Astrocyte (in vitro differentiated cells and primary cell): ENCODE results near the gene GNB1L. TPM values are rescaled to one million over a fixed set of nuclear protein-coding genes. Genes with fewer than 3 reads are reported as not detected.

Experiments
- DNase-seq: peaks from one replicate; pipeline ENCODE4 v3.0.0-alpha.2; 2010; ENCODE audit warnings: low read depth
- FAIRE-seq: peaks from 2 replicates; lab custom pipeline; 2011; peaks lifted over from hg19 to GRCh38; lab: Jason Lieb, UNC
- H2AFZ ChIP-seq: 2 replicates; pipeline ENCODE4 v1.6.0; 2012; ENCODE audit warnings: low read depth, low read length, inconsistent platforms
- H3K27ac ChIP-seq: 2 replicates; pipeline ENCODE4 v1.5.1; 2011; ENCODE audit warnings: low read depth, low read length, inconsistent platforms
- H3K27me3 ChIP-seq: 2 replicates; pipeline ENCODE4 v1.6.0; 2011; ENCODE audit warnings: low read length, inconsistent platforms; ENCODE audit not compliant: insufficient read depth
- H3K36me3 ChIP-seq: 2 replicates; pipeline ENCODE4 v1.5.1; 2011; ENCODE audit warnings: low read length, inconsistent platforms; ENCODE audit not compliant: insufficient read depth
- H3K4me1 ChIP-seq: 2 replicates; pipeline ENCODE4 v1.5.1; 2011; ENCODE audit warnings: low read length, inconsistent platforms; ENCODE audit not compliant: insufficient read depth
- H3K4me2 ChIP-seq: 2 replicates; pipeline ENCODE4 v1.6.0; 2012; ENCODE audit warnings: low read length, inconsistent platforms
- H3K4me3 ChIP-seq: 2 replicates; pipeline ENCODE4 v1.5.1; 2011; ENCODE audit warnings: low read depth, mild to moderate bottlenecking, low read length, inconsistent platforms; ENCODE audit not compliant: insufficient read depth
- H3K79me2 ChIP-seq: 2 replicates; pipeline ENCODE4 v1.6.0; 2012; ENCODE audit warnings: mild to moderate bottlenecking, low read length, inconsistent platforms; ENCODE audit not compliant: insufficient read depth
- H3K9ac ChIP-seq: 2 replicates; pipeline ENCODE4 v1.6.0; 2012; ENCODE audit warnings: mild to moderate bottlenecking, low read length, inconsistent platforms
- H3K9me3 ChIP-seq: 2 replicates; pipeline ENCODE4 v1.5.1; 2012; ENCODE audit warnings: low read depth, mild to moderate bottlenecking, low read length, inconsistent platforms; ENCODE audit not compliant: insufficient read depth
- H4K20me1 ChIP-seq: 2 replicates; pipeline ENCODE4 v1.6.0; 2012; ENCODE audit warnings: low read length, inconsistent platforms; ENCODE audit not compliant: insufficient read depth
- H3K27ac Mint-ChIP-seq: one replicate; pipeline ENCODE4 v1.8.0; 2021; ENCODE audit warnings: mild to moderate bottlenecking, mixed read lengths; ENCODE audit not compliant: unreplicated experiment
- H3K27me3 Mint-ChIP-seq: one replicate; pipeline ENCODE4 v1.8.0; 2021; ENCODE audit warnings: low read depth, mixed read lengths; ENCODE audit not compliant: unreplicated experiment
- H3K36me3 Mint-ChIP-seq: one replicate; pipeline ENCODE4 v1.8.0; 2021; ENCODE audit warnings: low read depth, mixed read lengths; ENCODE audit not compliant: unreplicated experiment
- H3K4me1 Mint-ChIP-seq: one replicate; pipeline ENCODE4 v1.8.0; 2021; ENCODE audit warnings: low read depth, mixed read lengths; ENCODE audit not compliant: unreplicated experiment
- H3K4me3 Mint-ChIP-seq: one replicate; pipeline ENCODE4 v1.8.0; 2021; ENCODE audit warnings: mild to moderate bottlenecking, moderate library complexity, mixed read lengths; ENCODE audit not compliant: unreplicated experiment
- H3K9me3 Mint-ChIP-seq: one replicate; pipeline ENCODE4 v1.8.0; 2021; ENCODE audit warnings: mild to moderate bottlenecking, mixed read lengths; ENCODE audit not compliant: unreplicated experiment
- CTCF ChIP-seq: IDR thresholded peaks from 2 replicates; pipeline ENCODE4 v1.5.1; 2011; ENCODE audit warnings: low read depth, mild to moderate bottlenecking, inconsistent platforms, low read length, moderate library complexity; ENCODE audit not compliant: insufficient read depth
- EZH2 ChIP-seq: IDR thresholded peaks from 2 replicates; pipeline ENCODE4 v1.6.1; 2012; ENCODE audit warnings: mild to moderate bottlenecking, low read length, inconsistent platforms; ENCODE audit not compliant: insufficient read depth
- total RNA-seq: library from RNA; stranded (reverse); gene quantifications from 2 replicates; pipeline ENCODE4 v1.2.1, GENCODE V29; 2021

The GNB1L gene
- total RNA-seq, 1 donor from 2014 or later: 14.3 TPM

GRCh38 chr22:19831016-19831415, 23.7 kb downstream of the GNB1L start:
- Histone ChIP-seq H3K27me3 (no peaks in the 10 kb centered on the region), H3K79me2 (no peaks in the 10 kb centered on the region), H2AFZ (no peak overlapping the region), H3K4me3 (no peak overlapping the region), H3K36me3 (no peaks in the 10 kb centered on the region), H3K9ac (no peak overlapping the region), H3K9me3 (no peaks in the 10 kb centered on the region), H4K20me1 (no peaks in the 10 kb centered on the region), H3K4me1 (no peaks in the 10 kb centered on the region), H3K27ac (no peak overlapping the region), H3K4me2 (no peak overlapping the region)
- DNase-seq (no peak), FAIRE-seq (no peak)
- TF ChIP-seq EZH2 (no peak), CTCF (no peak)
- H3K27me3 Mint-ChIP-seq: no peaks in the 10 kb centered on the region
- no peak overlapping the region for H3K4me3 Mint-ChIP-seq
- H3K36me3 Mint-ChIP-seq: peaks cover 3% of the 10 kb centered on the region
- peaks cover 1% of the 10 kb centered on the region for H3K4me1 Mint-ChIP-seq
- H3K27ac Mint-ChIP-seq: no peak overlapping the region
- H3K9me3 Mint-ChIP-seq: no peaks in the 10 kb centered on the region

- Mint-ChIP-seq H3K4me1 (no peaks in the 10 kb centered on the region), H3K27ac (no peak overlapping the region), H3K4me3 (no peak overlapping the region), H3K9me3 (no peaks in the 10 kb centered on the region), H3K36me3 (peaks cover 4% of the 10 kb centered on the region), H3K27me3 (no peaks in the 10 kb centered on the region)
- H3K4me3 ChIP-seq: no peak overlapping the region
- H3K79me2 ChIP-seq: no peaks in the 10 kb centered on the region
- DNase-seq (no peak), FAIRE-seq (no peak)
- TF ChIP-seq EZH2: no peak
- TF ChIP-seq CTCF: no peak
- H4K20me1 ChIP-seq: peaks cover 7% of the 10 kb centered on the region
- no peaks in the 10 kb centered on the region for H3K27me3 ChIP-seq
- H2AFZ ChIP-seq: no peak overlapping the region
- no peak overlapping the region for H3K9ac ChIP-seq
- no peak overlapping the region for H3K4me2 ChIP-seq
- no peak overlapping the region for H3K27ac ChIP-seq
- no peaks in the 10 kb centered on the region for H3K36me3 ChIP-seq
- no peaks in the 10 kb centered on the region for H3K4me1 ChIP-seq
- no peaks in the 10 kb centered on the region for H3K9me3 ChIP-seq
These were observed 26.7 kb downstream of the GNB1L start for GRCh38 chr22:19828035-19828401.

- Mint-ChIP-seq H3K9me3 (no peaks in the 10 kb centered on the region), H3K27ac (no peak overlapping the region), H3K4me1 (no peaks in the 10 kb centered on the region), H3K27me3 (no peaks in the 10 kb centered on the region), H3K36me3 (peaks cover 4% of the 10 kb centered on the region), H3K4me3 (no peak overlapping the region)
- H3K9me3 ChIP-seq: no peaks in the 10 kb centered on the region
- H3K36me3 ChIP-seq: no peaks in the 10 kb centered on the region
- H3K79me2 ChIP-seq: no peaks in the 10 kb centered on the region
- peaks cover 8% of the 10 kb centered on the region for H4K20me1 ChIP-seq
- no peak overlapping the region for H3K4me2 ChIP-seq
- no peak for FAIRE-seq
- TF ChIP-seq EZH2: no peak
- H3K27me3 ChIP-seq: no peaks in the 10 kb centered on the region
- no peak overlapping the region for H3K9ac ChIP-seq
- H3K4me1 ChIP-seq: no peaks in the 10 kb centered on the region
- H3K27ac ChIP-seq: no peak overlapping the region
- no peak overlapping the region for H2AFZ ChIP-seq
- no peak overlapping the region for H3K4me3 ChIP-seq
- no peak for DNase-seq
These were observed 27.2 kb downstream of the GNB1L start for GRCh38 chr22:19827341-19828034.
